Heart left ventricle (tissue), 16 donors: Measurements from ENCODE around the gene ZNF177. TPM values are rescaled to one million over a fixed set of nuclear protein-coding genes. Genes with fewer than 3 reads are reported as not detected.
A peak's percentile ranks its signal among the peaks of the same experiment; 100 is the strongest.
"Not testable (repeated sequence)": the region's sequence is repeated elsewhere in the genome, so short reads cannot be mapped to it uniquely, and the experiment has no call there.

Source experiments
- ATAC-seq, 4 donors: fragments of 200-7000 bp; cut with Tn5 transposase; one replicate each; pipeline ENCODE4 v1.9.1; 2020 to 2022; ENCODE audit warnings: moderate library complexity in 4 of 4, mild to moderate bottlenecking in 3 of 4, moderate number of reproducible peaks in 1 of 4
- DNase-seq, 5 donors: peaks; one replicate each; pipeline ENCODE4 v3.0.0-alpha.2; 2020
- H3K27ac ChIP-seq, 12 donors: fragments of 200-600 bp; sonication (generic) in 4 of 12; one replicate each; pipeline versions ENCODE4 v1.5.0 to v1.8.0; 2016 to 2022; ENCODE audit warnings: mild to moderate bottlenecking in 2 of 12
- H3K27me3 ChIP-seq, 9 donors: fragments of 200-600 bp; sonication (generic) in 2 of 9; one replicate each; pipeline versions ENCODE4 v1.5.1 to v1.8.0; 2016 to 2022; ENCODE audit warnings: mild to moderate bottlenecking in 3 of 9
- H3K36me3 ChIP-seq, 9 donors: fragments of 200-600 bp; sonication (generic) in 2 of 9; one replicate each; pipeline versions ENCODE4 v1.5.0 to v1.8.0; 2018 to 2022; ENCODE audit warnings: mild to moderate bottlenecking in 2 of 9
- H3K4me1 ChIP-seq, 12 donors: fragments of 200-600 bp; sonication (generic) in 4 of 12; one replicate each; pipeline versions ENCODE4 v1.5.0 to v1.8.0; 2016 to 2022; ENCODE audit warnings: mild to moderate bottlenecking in 3 of 12
- H3K4me3 ChIP-seq, 12 donors: fragments of 200-600 bp; sonication (generic) in 4 of 12; one replicate each; pipeline versions ENCODE4 v1.5.0 to v1.8.0; 2017 to 2022; ENCODE audit warnings: mild to moderate bottlenecking in 9 of 12, moderate library complexity in 4 of 12
- H3K9me3 ChIP-seq, 12 donors: fragments of 200-600 bp; sonication (generic) in 4 of 12; one replicate each; pipeline versions ENCODE4 v1.5.0 to v1.8.0; 2016 to 2022; ENCODE audit warnings: mild to moderate bottlenecking in 1 of 12
- POLR2A ChIP-seq, 2 donors: fragments of 450-650 bp; IDR thresholded peaks; one replicate each; pipeline ENCODE4 v1.6.1; 2017; ENCODE audit warnings: antibody characterized with exemption in 2 of 2, mild to moderate bottlenecking in 2 of 2, moderate library complexity in 2 of 2
- WGBS, 4 donors: extraction: QIAGEN DNeasy Blood & Tissue Kit in 2 of 4; methylation state at CpG; one replicate each; pipeline versions ENCODE4 v1.1.5 to v1.1.7; 2013 to 2018; 5-methylcytosine and 5-hydroxymethylcytosine counted together
- intact Hi-C, 10 donors: fragments of 100-400 bp; cut with DNase I; formaldehyde crosslinking; loops; one replicate each; pipeline versions ENCODE4 v1.11.1 to v1.14.2; 2022
- long read RNA-seq, 3 donors: library from polyadenylated mRNA; unstranded; transcript quantifications; one replicate each; pipeline ENCODE4 v2.0.0, GENCODE V29; 2020 to 2021
- polyA plus RNA-seq, 2 donors: library from polyadenylated mRNA; stranded (reverse); fragments of 200-250 nt; gene quantifications; one replicate each; pipeline ENCODE4 v1.2.3, GENCODE V29; 2013
- total RNA-seq, 9 donors: library from RNA; depleted of rRNA in 2 of 9; stranded (reverse); fragments of >200 nt in 2 of 9; fragmentation: NEBNext Ultra II Directional in 3 of 9; extraction: Animal tissue kit (Norgen Biotek cat#: 25700) in 3 of 9; gene quantifications; one replicate each; pipeline versions ENCODE4 v1.1.0 to v1.2.4, GENCODE V29; 2016 to 2023
- TF ChIP-seq, protein P1 (sequence below), 12 donors: fragments of 200-600 bp; sonication (generic) in 4 of 12; IDR thresholded peaks; one replicate each; pipeline versions ENCODE4 v1.5.0 to v1.8.0; 2018 to 2022; ENCODE audit warnings: antibody characterized with exemption in 12 of 12, mild to moderate bottlenecking in 5 of 12
- donor health status: ischemic (EF 13 %, LVEDD 7.1; RV severe dilation, severe dysfunction).
- donor health status: healthy with polysubstance abuse.
- donor health status: DM: no; HTN: yes; CAD: no.
- donor health status: DM: no; HTN: no; CAD: no.
- donor health status: ischemic (EF 25% LVEDD 6.9; RV normal size, moderate dysfunction).
- donor health status: ischemic (EF 25% LVEDD 5.7; RV mildly dilated, moderate dysfunction).
- donor health status: healthy.
- donor health status: DM: yes; HTN: yes; CAD: no.
- donor health status: ischemic (EF 35%, LVEDD 5.7; RV mildly dilated, moderate dysfunction).
- donor health status: nonischemic (EF 11% LVEDD 7.7; RV severe dilation, severe dysfunction).
- donor health status: DM: yes; HTN: yes; CAD: no.
- donor health status: PGD.
- donor health status: ischemic (EF 29% LVEDD 5.4; RV normal size, mild dysfunction).
- donor health status: nonischemic (EF 23%, LVEDD 6.1; RV moderate dilation, normal function).

ZNF177 gene
- total RNA-seq (1 to 10 TPM; 1.0 to 4.6 (median 1.8) TPM), polyA plus RNA-seq (1 to 10 TPM; 1.8 to 2.2 TPM)
- long read RNA-seq, donor 1, partial matches to known transcripts: 0 of 2 reads
- long read RNA-seq, donor 1, other reads (novel, unspliced or antisense): 2 of 2 reads
- long read RNA-seq, donor 2, partial matches to known transcripts: 0 of 2 reads
- long read RNA-seq, donor 2, other reads (novel, unspliced or antisense): 2 of 2 reads
- long read RNA-seq, donor 3: 0 reads

DNA sequence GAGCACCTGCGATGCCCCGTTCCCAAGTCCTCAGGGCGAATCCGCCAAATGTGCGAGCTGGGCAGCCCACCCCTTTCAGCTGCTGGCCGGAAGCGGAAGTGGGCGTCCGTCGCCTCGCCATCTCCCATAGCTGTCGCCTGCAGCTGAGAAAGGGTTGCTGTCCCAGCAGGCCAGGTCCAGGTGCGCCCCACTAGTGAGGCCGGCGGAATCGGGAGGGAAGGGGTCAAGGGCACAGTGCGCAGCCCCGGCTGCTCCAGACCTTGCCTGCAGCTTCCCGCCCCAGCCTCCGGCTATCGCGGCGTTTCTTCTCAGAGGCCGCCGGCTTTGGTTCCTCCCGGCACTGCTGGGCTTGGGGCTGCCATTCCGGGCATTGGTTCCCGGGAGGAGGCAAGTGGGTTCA is at the start of gene ZNF177:
TSS of gene ZNF177 (plus strand) at position 109 of the 400 bp plus-strand sequence. CDS start 15,299 bp downstream, outside the sequence.
- TF ChIP-seq, protein P1, sequence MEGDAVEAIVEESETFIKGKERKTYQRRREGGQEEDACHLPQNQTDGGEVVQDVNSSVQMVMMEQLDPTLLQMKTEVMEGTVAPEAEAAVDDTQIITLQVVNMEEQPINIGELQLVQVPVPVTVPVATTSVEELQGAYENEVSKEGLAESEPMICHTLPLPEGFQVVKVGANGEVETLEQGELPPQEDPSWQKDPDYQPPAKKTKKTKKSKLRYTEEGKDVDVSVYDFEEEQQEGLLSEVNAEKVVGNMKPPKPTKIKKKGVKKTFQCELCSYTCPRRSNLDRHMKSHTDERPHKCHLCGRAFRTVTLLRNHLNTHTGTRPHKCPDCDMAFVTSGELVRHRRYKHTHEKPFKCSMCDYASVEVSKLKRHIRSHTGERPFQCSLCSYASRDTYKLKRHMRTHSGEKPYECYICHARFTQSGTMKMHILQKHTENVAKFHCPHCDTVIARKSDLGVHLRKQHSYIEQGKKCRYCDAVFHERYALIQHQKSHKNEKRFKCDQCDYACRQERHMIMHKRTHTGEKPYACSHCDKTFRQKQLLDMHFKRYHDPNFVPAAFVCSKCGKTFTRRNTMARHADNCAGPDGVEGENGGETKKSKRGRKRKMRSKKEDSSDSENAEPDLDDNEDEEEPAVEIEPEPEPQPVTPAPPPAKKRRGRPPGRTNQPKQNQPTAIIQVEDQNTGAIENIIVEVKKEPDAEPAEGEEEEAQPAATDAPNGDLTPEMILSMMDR (IDR thresholded peaks at IDR 0.05): no peak
- no peak for TF ChIP-seq POLR2A (IDR thresholded peaks at IDR 0.05)
- peaks cover 0 to 100% (median 82%) of the 10 kb centered on the region in 12 donors for H3K9me3 ChIP-seq
- H3K36me3 ChIP-seq: peaks cover 0 to 75% (median 10%) of the 10 kb centered on the region in 9 donors
- H3K4me1 ChIP-seq: peaks cover 0 to 4% (median 0%) of the 10 kb centered on the region in 12 donors
- peak within 1 kb of the TSS in 10 of 12 donors; percentile 19 to 50 (median 38) for H3K4me3 ChIP-seq
- no peaks in the 10 kb centered on the region for H3K27me3 ChIP-seq
- DNase-seq (peak in 2 of 5 donors; percentile 8 to 26), ATAC-seq (peak in 2 of 4 donors; percentile 69 to 75)
- intact Hi-C loops: no loop called here
- no peak within 1 kb of the TSS for H3K27ac ChIP-seq
- WGBS, 4 donors: 2 to 4% (median 2%) methylated on average over 20 to 28 of the region's 28 CpGs

DNA sequence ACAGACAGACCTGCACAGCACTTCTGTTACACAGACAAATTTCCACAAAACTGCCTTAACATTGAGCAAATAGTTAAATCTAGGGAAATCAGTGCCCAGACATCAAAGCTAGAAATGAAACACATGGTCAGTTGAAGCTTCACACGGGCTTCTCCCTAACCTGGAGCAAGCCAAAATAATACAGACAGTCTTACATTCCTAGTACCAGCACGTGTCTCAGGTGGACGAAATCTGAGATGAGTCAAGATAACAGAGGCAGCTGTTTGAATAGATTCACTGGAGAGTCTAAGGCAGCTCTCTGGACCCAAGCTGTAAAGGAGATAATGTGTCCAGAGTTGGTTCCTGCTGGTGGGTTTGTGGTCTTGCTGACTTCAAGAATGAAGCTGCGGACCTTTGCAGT is 49.1 kb upstream of the ZNF177 start:
- intact Hi-C loops: loop anchor here (5.0 to 10.0 kb wide), 11 partner anchors 119 to 484 kb away; partner anchors contain the start of genes ZNF121 (in 4 of the 10), ZNF266 (in 2 of the 10), ZNF426 (in 1 of the 10) and ZNF561 (in 1 of the 10)
- ATAC-seq: no peak
- no peak overlapping the region for H3K4me3 ChIP-seq

DNA sequence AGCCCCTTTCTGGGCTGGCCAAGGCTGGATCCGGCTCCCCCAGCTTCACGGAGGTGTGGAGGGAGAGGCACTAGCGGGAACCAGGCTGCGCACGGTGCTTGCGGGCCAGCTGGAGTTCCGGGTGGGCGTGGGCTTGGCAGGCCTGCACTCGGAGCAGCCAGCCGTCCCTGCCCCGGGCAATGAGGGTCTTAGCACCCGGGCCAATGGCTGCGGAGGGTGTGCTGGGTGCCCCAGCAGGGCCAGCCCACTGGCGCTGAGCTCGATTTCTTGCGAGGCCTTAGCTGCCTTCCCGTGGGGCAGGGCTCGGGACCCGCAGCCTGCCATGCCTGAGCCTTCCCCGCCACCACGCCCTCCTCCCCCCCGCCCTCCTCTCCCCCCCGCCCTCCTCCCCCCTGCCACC is 41.5 kb upstream of the ZNF177 start:
- peaks cover 0 to 12% (median 0%) of the 10 kb centered on the region in 9 donors for H3K36me3 ChIP-seq
- no peak overlapping the region for H3K4me3 ChIP-seq
- TF ChIP-seq, protein P1 (IDR thresholded peaks at IDR 0.05): no peak
- TF ChIP-seq POLR2A (IDR thresholded peaks at IDR 0.05): no peak
- 95 to 97% (median 96%) methylated on average over 12 to 23 of the region's 23 CpGs for WGBS, 4 donors
- H3K9me3 ChIP-seq: peaks cover 0 to 23% (median 3%) of the 10 kb centered on the region in 12 donors
- intact Hi-C loops: loop anchor here in 3 of 10 donors (5.0 to 10.0 kb wide), 2 partner anchors 113 to 216 kb away; partner anchors contain the start of genes ZNF266 (in 2 of the 3) and ZNF426 (in 1 of the 3)
- no peaks in the 10 kb centered on the region for H3K27me3 ChIP-seq
- H3K27ac ChIP-seq: no peak overlapping the region
- ATAC-seq (no peak), DNase-seq (peak in 1 of 5 donors; percentile 59)
- peaks cover 0 to 17% (median 6%) of the 10 kb centered on the region in 12 donors for H3K4me1 ChIP-seq

More for the DNA sequence above, 49.1 kb upstream of the ZNF177 start:
- H3K9me3 ChIP-seq: no peaks in the 10 kb centered on the region
- TF ChIP-seq POLR2A (IDR thresholded peaks at IDR 0.05): no peak
- peaks cover 0 to 8% (median 2%) of the 10 kb centered on the region in 12 donors for H3K4me1 ChIP-seq
- DNase-seq: no peak
- 65 to 70% (median 69%) methylated on average over 4 of the region's 4 CpGs for WGBS, 4 donors
- no peaks in the 10 kb centered on the region for H3K27me3 ChIP-seq
- H3K27ac ChIP-seq: no peak overlapping the region
- H3K36me3 ChIP-seq: no peaks in the 10 kb centered on the region

DNA sequence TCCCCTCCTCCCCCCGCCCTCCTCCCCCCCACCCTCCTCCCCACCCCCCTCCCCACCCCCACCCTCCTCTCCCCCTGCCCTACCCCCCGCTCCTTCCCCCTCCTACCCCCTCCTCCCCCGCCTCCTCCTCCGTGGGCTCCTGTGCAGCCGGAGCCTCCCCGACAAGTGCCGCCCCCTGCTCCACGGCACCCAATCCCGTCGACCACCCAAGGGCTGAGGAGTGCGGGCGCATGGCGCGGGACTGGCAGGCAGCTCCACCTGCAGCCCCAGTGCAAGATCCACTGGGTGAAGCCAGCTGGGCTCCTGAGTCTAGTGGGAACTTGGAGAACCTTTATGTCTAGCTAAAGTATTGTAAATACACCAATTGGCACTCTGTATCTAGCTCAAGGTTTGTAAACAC is 41.1 kb upstream of the ZNF177 start:
- Histone ChIP-seq H3K36me3 (peaks cover 0 to 17% (median 0%) of the 10 kb centered on the region in 9 donors), H3K9me3 (peaks cover 0 to 27% (median 7%) of the 10 kb centered on the region in 12 donors), H3K4me1 (peaks cover 0 to 17% (median 6%) of the 10 kb centered on the region in 12 donors)
- not testable (repeated sequence) for ATAC-seq, H3K4me3 ChIP-seq, DNase-seq, H3K27me3 ChIP-seq, H3K27ac ChIP-seq
- WGBS, 4 donors: 86 to 98% (median 92%) methylated on average over 1 to 11 of the region's 14 CpGs
- intact Hi-C loops: loop anchor here in 3 of 10 donors (5.0 to 10.0 kb wide), 2 partner anchors 113 to 216 kb away; partner anchors contain the start of genes ZNF266 (in 2 of the 3) and ZNF426 (in 1 of the 3)

DNA sequence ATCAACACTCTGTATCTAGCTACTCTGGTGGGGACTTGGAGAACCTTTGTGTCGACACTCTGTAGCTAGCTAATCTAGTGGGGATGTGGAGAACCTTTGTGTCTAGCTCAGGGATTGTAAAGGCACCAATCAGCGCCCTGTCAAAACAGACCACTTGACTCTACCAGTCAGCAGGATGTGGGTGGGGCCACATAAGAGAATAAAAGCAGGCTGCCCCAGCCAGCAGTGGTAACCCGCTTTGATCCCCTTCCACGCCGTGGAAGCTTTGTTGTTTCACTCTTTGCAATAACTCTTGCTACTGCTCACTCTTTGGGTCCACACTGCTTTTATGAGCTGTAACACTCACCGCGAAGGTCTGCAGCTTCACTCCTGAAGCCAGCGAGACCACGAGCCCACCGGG is 40.6 kb upstream of the ZNF177 start:
- not testable (repeated sequence) for H3K27me3 ChIP-seq, ATAC-seq, H3K4me3 ChIP-seq, DNase-seq, H3K27ac ChIP-seq
- intact Hi-C loops: loop anchor here in 3 of 10 donors (5.0 to 10.0 kb wide), 2 partner anchors 113 to 215 kb away; partner anchors contain the start of genes ZNF266 (in 2 of the 3) and ZNF426 (in 1 of the 3)
- peaks cover 0 to 17% (median 6%) of the 10 kb centered on the region in 12 donors for H3K4me1 ChIP-seq
- WGBS, 4 donors: 95 to 98% (median 95%) methylated on average over 10 of the region's 10 CpGs
- H3K36me3 ChIP-seq: peaks cover 0 to 21% (median 3%) of the 10 kb centered on the region in 9 donors
- H3K9me3 ChIP-seq: peaks cover 0 to 32% (median 11%) of the 10 kb centered on the region in 12 donors
